Activated gamma-delta T cell (primary cell): ENCODE results near the gene STAB1.

Experiments
- DNase-seq: peaks from one replicate; lab custom pipeline; 2025; lab: John Stamatoyannopoulos, UW
- total RNA-seq, 2 donors: gene quantifications; one replicate each; lab custom pipeline; 2026; lab: John Stamatoyannopoulos, UW

Gene STAB1
- 0.51 to 6.8 reads per million in 2 donors for total RNA-seq

- DNase-seq: no peak
Measured at GRCh38 chr3:52494886-52495495, at the start of gene STAB1. TSS of gene STAB1 (plus strand) at chr3:52495338. CDS start at chr3:52495414, 76 bp downstream.

GRCh38 chr3:52446042-52446441, 49.1 kb upstream of the STAB1 start:
- no peak for DNase-seq

- DNase-seq: no peak
Measured at GRCh38 chr3:52446631-52447511, 48.3 kb upstream of the STAB1 start.

DNA sequence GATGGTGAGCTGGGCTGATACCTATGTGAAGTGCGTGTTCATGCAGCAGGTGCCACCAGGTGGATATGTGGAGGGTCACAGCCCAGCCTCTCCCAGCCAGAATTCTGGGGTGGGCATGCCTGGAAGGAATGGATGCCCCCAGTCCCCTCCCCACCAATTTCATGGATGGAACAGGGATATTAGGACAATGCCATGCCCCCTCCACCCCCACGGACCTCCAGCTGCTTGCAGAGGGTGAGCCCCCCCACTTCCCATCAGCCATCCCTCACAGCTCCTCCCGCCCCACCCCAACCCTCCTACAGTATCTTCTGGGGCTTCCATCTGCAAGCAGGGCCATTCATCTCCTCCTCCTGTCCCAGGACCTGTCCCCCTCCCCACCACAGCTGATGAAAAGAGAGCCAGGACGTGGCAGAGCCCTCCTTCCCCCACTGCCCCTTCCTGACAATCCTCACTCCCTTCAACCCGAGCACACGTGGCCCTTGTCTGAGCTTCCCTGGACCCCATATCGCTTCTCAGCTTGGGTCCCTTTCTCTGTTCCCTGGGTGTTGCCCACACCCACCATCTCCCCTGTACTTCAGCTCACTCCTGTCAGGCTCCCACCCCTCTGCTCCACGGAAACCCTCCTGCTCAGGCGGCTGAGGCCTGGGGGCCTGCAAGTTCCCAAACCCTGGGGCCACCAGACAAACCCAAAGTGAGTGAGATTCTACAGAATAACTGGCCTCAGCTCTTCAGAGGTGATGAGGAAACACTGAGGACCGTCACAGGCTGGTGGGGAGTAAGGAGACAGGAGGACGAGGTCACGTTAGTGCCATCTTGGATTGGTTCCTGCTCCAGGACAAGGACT, 47.4 kb upstream of the STAB1 start:
- no peak for DNase-seq

DNA sequence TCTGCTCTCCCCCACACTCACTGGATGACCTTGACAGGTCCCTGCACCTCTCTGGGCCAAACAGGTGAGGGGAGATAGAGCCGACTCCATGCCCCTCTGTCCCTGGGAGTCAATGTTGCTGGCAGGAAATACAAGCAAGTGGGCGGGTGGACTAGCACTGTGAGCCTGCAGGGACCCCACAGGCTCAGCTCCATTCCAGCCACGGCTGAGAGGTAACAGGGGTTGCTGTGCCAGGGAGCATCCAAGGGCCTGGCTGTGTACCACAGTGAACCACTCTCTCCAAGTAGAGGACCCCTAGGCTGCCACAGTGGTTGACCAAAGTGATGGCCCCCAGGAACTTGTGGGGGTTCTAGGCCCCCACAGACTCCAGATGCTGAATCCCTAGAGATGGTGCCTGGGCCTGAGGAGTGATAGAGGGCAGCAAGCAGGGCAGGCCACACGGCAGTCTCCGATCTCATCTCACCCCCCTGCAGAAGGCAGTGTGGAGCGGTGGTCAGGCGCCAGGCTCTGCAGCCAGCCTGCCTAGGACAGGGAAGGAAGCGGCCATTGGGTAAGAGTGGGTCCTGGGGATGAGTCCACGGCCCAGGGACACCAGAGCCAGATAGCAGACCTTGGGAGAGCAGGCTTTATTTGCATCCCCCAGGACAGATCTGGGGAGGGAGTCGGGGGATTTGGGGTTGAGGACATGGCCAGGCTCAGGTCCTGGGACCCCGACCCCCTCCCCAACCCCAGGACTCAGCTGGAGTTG, 44.5 kb upstream of the STAB1 start:
- no peak for DNase-seq

- no peak for DNase-seq
Measured at GRCh38 chr3:52451237-52452083, 43.7 kb upstream of the STAB1 start.

- no peak for DNase-seq
Measured at GRCh38 chr3:52452126-52452525, 43.0 kb upstream of the STAB1 start.

DNA sequence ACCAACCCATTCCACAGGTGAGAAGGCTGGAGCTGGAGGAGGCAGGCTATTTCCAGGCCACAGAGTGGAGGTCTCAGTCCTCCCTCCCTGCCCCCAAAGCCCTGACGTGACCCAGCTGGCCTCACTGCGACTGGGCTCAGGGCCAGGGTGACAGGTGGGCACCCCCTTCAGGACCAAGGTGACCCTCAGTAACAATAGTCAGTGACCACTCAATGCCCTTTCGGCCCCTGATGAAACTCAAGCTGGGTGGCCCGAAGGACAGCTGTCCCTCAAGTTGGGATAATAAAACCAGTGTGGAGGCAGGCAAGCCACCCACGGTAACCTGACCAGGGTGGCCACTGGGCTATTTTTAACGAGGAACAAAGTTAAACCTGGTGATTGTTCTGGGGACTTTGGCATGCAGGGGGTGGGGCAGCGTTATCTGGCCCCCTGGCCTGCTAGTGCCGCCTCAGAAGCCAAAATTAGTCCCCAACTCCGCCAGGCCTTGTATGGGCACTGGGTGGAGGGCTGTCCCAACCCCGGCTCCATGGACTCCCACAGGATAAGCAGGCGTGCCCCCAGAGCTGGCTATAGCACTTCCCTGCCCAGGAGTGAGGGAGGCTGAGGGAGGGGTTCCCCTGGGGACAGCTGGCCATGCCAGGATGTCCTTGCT, 42.4 kb upstream of the STAB1 start:
- DNase-seq: no peak

DNA sequence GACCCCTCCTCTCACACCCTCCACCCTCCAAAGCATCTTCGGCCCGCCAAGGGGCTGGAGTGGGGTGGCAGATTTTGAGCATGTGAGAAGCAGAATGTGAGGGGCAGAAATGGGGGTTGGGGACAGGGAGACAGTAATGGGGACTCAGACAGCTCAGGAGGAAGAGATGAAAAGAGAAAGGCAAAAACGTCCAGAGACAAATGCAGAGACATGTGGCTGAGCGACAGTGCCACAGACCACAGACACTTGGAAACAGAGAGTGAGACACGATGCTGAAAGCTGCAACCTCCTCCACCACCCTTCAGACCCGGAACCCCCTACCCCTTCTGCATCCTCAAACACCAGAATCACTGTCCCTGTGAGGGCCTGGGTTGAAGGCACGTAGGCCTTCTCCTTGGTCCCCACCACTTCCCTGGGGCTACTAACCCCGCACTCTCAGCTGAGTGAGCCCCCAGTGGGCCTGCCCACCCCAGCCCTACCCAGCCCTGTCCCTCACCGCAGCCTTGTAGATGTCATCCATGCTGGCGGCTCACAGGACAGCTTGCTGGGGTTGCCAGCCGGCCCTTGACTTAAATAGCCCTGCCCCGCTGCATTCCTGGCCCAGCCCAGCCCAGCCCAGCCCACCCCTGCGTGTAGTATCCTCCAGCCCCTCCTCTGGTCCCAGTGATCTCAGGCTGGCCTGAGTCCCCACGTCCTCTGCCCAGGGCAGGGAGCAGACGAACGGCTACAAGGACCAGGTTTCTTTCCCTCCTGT, 41.5 kb upstream of the STAB1 start, which contains the start of gene TNNC1:
TSS of gene TNNC1 (minus strand) at position 546 of the 754 bp plus-strand sequence. CDS start at position 520, 26 bp downstream.
- DNase-seq: no peak

GRCh38 chr3:52454250-52454937, 40.7 kb upstream of the STAB1 start:
- no peak for DNase-seq

- DNase-seq: no peak
Measured at GRCh38 chr3:52454938-52455282, 40.2 kb upstream of the STAB1 start.

DNA sequence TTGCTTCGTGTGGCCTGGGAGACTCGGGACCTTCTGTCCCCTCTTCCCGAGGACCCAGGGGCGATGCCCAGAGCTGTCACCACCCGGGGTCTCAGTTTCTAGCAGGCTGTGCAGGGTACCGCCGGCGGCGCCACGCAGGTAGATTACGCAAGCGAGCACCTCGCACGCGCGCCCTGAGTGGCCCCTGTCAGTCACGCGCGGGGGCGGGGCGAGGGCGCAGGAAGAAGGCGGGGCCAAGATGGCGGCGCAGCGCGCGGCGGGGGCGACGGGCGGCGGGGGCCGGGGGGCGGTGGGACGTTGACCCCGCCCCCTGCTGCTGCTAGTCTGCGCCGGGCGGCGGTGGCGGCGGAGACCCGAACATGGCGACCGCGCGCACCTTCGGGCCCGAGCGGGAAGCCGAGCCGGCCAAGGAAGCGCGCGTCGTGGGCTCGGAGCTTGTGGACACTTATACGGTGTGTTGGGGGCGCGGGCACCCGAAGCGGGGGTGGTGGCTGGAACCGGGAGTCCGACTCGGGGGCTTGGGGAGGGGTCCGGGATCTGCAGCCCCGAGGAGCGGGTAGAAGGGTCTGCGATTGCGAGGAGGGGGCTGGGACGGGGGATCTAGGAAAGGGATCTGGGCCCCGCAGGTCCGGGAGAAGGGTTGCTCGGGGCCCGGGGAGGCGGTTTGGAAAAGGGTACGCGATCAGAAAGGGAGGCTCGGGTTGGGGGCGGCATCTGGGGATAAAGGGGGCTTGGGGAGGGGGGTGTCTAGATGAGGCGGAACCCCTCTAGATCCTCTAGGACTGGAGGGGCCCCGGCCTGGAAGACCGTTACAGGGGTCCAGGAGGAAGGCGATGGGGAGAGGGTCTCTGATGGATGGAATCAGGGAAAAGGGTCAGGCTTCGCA, 39.6 kb upstream of the STAB1 start, which contains the start of gene NISCH:
TSS of gene NISCH (plus strand) at position 322 of the 886 bp plus-strand sequence. CDS start at position 360, 38 bp downstream.
- peak; percentile 93 for DNase-seq

GRCh38 chr3:52456169-52456799, 38.9 kb upstream of the STAB1 start:
- DNase-seq: no peak

- no peak for DNase-seq
Measured at GRCh38 chr3:52456800-52457183, 38.3 kb upstream of the STAB1 start.

GRCh38 chr3:52458031-52458760, 36.9 kb upstream of the STAB1 start:
- no peak for DNase-seq

- no peak for DNase-seq
Measured at GRCh38 chr3:52458770-52459545, 36.2 kb upstream of the STAB1 start.
